HepG2 (cell line): ENCODE results near the gene TSGA10. TPM values are rescaled to one million over a fixed set of nuclear protein-coding genes. Genes with fewer than 3 reads are reported as not detected.

Experiments
- ATAC-seq: fragments of 200-7000 bp; cut with Tn5 transposase; 3 replicates; pipeline ENCODE4 v1.9.1; 2020; ENCODE audit warnings: mild to moderate bottlenecking, moderate library complexity
- BruUV-seq: library from RNA; stranded (reverse); fragments of 400-500 nt; replicated peaks from 2 replicates; lab custom pipeline; 2021; lab: Mats Ljungman, UMichigan
- CTCF ChIA-PET: fragments of 300-600 bp; formaldehyde crosslinking; extraction: SDS; loops from one replicate; lab custom pipeline; 2021; ENCODE audit warnings: low total read pairs, inconsistent platforms, low intra/inter-chr PET ratio; lab: Yijun Ruan, JAX
- POLR2A ChIA-PET: fragments of 350-600 bp; sonication (Branson Sonifier 250); formaldehyde crosslinking; loops from one replicate; lab custom pipeline; 2020; ENCODE audit warnings: antibody characterized with exemption, inconsistent platforms; lab: Yijun Ruan, JAX
- DNase-seq: peaks from one replicate; pipeline ENCODE4 v3.0.0-alpha.2; 2015; ENCODE audit warnings: low spot score
- FAIRE-seq: peaks from 3 replicates; lab custom pipeline; 2011; peaks lifted over from hg19 to GRCh38; lab: Jason Lieb, UNC
- H2AFZ ChIP-seq: one replicate; pipeline ENCODE4 v1.6.1; 2011; ENCODE audit warnings: low read length, inconsistent platforms
- H3K27ac ChIP-seq: fragments of 300-600 bp; 3 replicates; pipeline ENCODE4 v1.8.0; 2011; ENCODE audit warnings: mixed run types, mild to moderate bottlenecking, mixed read lengths, low read length, inconsistent platforms; ENCODE audit not compliant: insufficient read depth; ENCODE audit errors: extremely low read length
- H3K27me3 ChIP-seq, 2 experiments: fragments of 200-600 bp in 1 of 2; 2 replicates in 1 of 2; 3 replicates in 1 of 2; pipeline versions ENCODE4 v1.6.0 to v1.8.0; 2011; ENCODE audit warnings: low read length in 2 of 2, mild to moderate bottlenecking in 2 of 2, moderate library complexity in 2 of 2, inconsistent platforms in 1 of 2; ENCODE audit not compliant: insufficient read depth in 2 of 2, control insufficient read depth in 1 of 2
- H3K36me3 ChIP-seq, 2 experiments: fragments of 200-600 bp in 1 of 2; replicated peaks in 1 of 2; 2 replicates in 1 of 2; 3 replicates in 1 of 2; pipeline versions ENCODE4 v1.5.1 to v1.8.0; 2011; ENCODE audit warnings: low read length in 2 of 2, inconsistent platforms in 1 of 2; ENCODE audit not compliant: insufficient read depth in 2 of 2, control insufficient read depth in 1 of 2
- H3K4me1 ChIP-seq: 2 replicates; pipeline ENCODE4 v1.5.1; 2012; ENCODE audit warnings: low read length, inconsistent platforms; ENCODE audit not compliant: insufficient read depth
- H3K4me2 ChIP-seq: 2 replicates; pipeline ENCODE4 v1.6.0; 2011; ENCODE audit warnings: low read depth, low read length, inconsistent platforms
- H3K4me3 ChIP-seq, 3 experiments: fragments of 200-600 bp in 1 of 3; sonication (generic), shearing (Covaris generic) in 1 of 3; replicated peaks in 1 of 3; 2 replicates each; pipeline ENCODE4 v1.5.1; 2011 to 2016; ENCODE audit warnings: low read length in 3 of 3, inconsistent platforms in 2 of 3, low read depth in 2 of 3, mild to moderate bottlenecking in 2 of 3, control low read depth in 1 of 3, mixed read lengths in 1 of 3; ENCODE audit not compliant: insufficient read depth in 1 of 3
- H3K79me2 ChIP-seq: one replicate; pipeline ENCODE4 v1.6.1; 2011; ENCODE audit warnings: low read length, inconsistent platforms; ENCODE audit not compliant: insufficient read depth
- H3K9ac ChIP-seq: 2 replicates; pipeline ENCODE4 v1.6.0; 2011; ENCODE audit warnings: mild to moderate bottlenecking, low read depth, low read length, inconsistent platforms; ENCODE audit not compliant: insufficient read depth
- H3K9me3 ChIP-seq: 2 replicates; pipeline ENCODE4 v1.5.1; 2012; ENCODE audit warnings: mild to moderate bottlenecking, low read length
- H4K20me1 ChIP-seq: 2 replicates; pipeline ENCODE4 v1.6.0; 2011; ENCODE audit warnings: inconsistent platforms, mild to moderate bottlenecking, low read length, moderate library complexity; ENCODE audit not compliant: insufficient read depth
- ARNTL ChIP-seq: sonication (generic); formaldehyde crosslinking; IDR thresholded peaks from 2 replicates; pipeline ENCODE4 v1.4.0; 2020; ENCODE audit warnings: mild to moderate bottlenecking, missing genetic modification reagents
- PTBP1 ChIP-seq: fragments of 200-400 bp; formaldehyde crosslinking; IDR thresholded peaks from 2 replicates; pipeline ENCODE4 v1.6.1; 2018; ENCODE audit warnings: low read length, low read depth; ENCODE audit not compliant: poor library complexity, severe bottlenecking
- ZBTB21 ChIP-seq: sonication (generic); formaldehyde crosslinking; IDR thresholded peaks from 2 replicates; pipeline ENCODE4 v1.4.0; 2020; ENCODE audit warnings: missing genetic modification reagents
- ZBTB38 ChIP-seq: sonication (generic); formaldehyde crosslinking; IDR thresholded peaks from 2 replicates; pipeline ENCODE4 v1.5.1; 2020; ENCODE audit warnings: mild to moderate bottlenecking, missing genetic modification reagents
- ZNF850 ChIP-seq: sonication (generic); formaldehyde crosslinking; conservative IDR thresholded peaks from 2 replicates; pipeline ENCODE4 v1.9.0; 2021; ENCODE audit warnings: mild to moderate bottlenecking, missing genetic modification reagents
- WGBS: methylation state at CpG from one replicate; pipeline ENCODE4 v1.1.6; 2017; ENCODE audit warnings: low lambda C conversion rate; 5-methylcytosine and 5-hydroxymethylcytosine counted together
- in situ Hi-C: cut with HindIII; loops from 2 replicates; pipeline ENCODE4 v1.10.0; 2017; ENCODE audit warnings: low pct_unique_long_range_greater_than_20kb; ENCODE audit not compliant: extremely low pct_ligation_motif_present
- intact Hi-C: fragments of 100-400 bp; cut with micrococcal nuclease; formaldehyde crosslinking; loops from one replicate; pipeline ENCODE4 v1.10.0; 2022; ENCODE audit not compliant: unreplicated experiment
- polyA plus RNA-seq, 8 experiments: library from polyadenylated mRNA; depleted of rRNA in 3 of 8; stranded (reverse) in 7 of 8; unstranded in 1 of 8; fragments of >200 nt; fragmentation: Illumina TruSeq in 4 of 8; extraction: Trizol in 4 of 8; gene quantifications; 2 replicates each; pipeline versions ENCODE4 v1.2.1 to v1.2.3, GENCODE V29; 2011 to 2016; ENCODE audit warnings: low read depth in 4 of 8, missing spikeins in 1 of 8, mixed read lengths in 1 of 8; ENCODE audit not compliant: insufficient read depth in 1 of 8
- total RNA-seq, 5 experiments: library from RNA; depleted of rRNA; stranded (reverse); fragments of >200 nt; fragmentation: Illumina TruSeq; extraction: Trizol; gene quantifications; 2 replicates each; pipeline ENCODE4 v1.2.3, GENCODE V29; 2016; ENCODE audit warnings: low read depth in 1 of 5
- TF ChIP-seq, protein P1 (sequence below): sonication (generic); formaldehyde crosslinking; IDR thresholded peaks from 2 replicates; pipeline ENCODE4; 2020; ENCODE audit warnings: missing genetic modification reagents, mild to moderate bottlenecking, borderline replicate concordance
- TF ChIP-seq, protein P2 (sequence below): sonication (generic); formaldehyde crosslinking; IDR thresholded peaks from 2 replicates; pipeline ENCODE4 v1.5.0; 2020; ENCODE audit warnings: missing genetic modification reagents, mild to moderate bottlenecking, borderline replicate concordance
- TF ChIP-seq, protein P3 (sequence below): sonication (generic); formaldehyde crosslinking; IDR thresholded peaks from 2 replicates; pipeline ENCODE4 v1.8.0; 2022; ENCODE audit warnings: mild to moderate bottlenecking, missing genetic modification reagents, moderate library complexity

TSGA10 gene
- total and polyA plus RNA-seq, 2 of the 13 experiments (the other 11 are each of a cell fraction or from before 2014, with no cell fraction given) = 4.7 to 13.1 TPM

DNA sequence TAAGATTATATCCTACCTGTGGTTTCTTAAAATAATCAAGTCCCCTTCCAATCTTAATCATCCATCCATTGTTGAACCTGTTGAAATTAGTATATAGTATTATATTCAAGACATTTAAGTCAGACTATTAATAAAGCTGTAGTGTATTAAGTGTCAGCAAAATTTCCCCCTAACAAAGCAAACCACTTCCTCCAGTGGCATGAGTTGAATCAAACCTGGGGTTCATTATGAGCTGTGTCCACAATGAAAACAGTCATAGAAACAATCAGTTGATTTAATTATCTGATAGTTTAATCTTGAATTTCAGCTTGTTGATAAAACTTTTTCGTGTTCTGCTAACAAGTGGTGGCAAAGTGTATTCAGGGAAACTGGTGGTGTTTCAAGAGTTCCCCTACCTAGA, 14.8 kb upstream of the TSGA10 start:
- BruUV-seq = no TSS peak
- Histone ChIP-seq H4K20me1 (no peaks in the 10 kb centered on the region), H3K4me3 (no peak overlapping the region), H3K9ac (no peak overlapping the region)
- WGBS = 84% methylated on average over 1 of the region's 1 CpG
- no peak for ATAC-seq
- TF ChIP-seq ARNTL (CRISPR knock-in tag) (no peak), ZBTB38 (CRISPR knock-in tag) (no peak), ZBTB21 (CRISPR knock-in tag) (no peak), PTBP1 (no peak), ZNF850 (CRISPR knock-in tag) (no peak)
- TF ChIP-seq, protein P1, sequence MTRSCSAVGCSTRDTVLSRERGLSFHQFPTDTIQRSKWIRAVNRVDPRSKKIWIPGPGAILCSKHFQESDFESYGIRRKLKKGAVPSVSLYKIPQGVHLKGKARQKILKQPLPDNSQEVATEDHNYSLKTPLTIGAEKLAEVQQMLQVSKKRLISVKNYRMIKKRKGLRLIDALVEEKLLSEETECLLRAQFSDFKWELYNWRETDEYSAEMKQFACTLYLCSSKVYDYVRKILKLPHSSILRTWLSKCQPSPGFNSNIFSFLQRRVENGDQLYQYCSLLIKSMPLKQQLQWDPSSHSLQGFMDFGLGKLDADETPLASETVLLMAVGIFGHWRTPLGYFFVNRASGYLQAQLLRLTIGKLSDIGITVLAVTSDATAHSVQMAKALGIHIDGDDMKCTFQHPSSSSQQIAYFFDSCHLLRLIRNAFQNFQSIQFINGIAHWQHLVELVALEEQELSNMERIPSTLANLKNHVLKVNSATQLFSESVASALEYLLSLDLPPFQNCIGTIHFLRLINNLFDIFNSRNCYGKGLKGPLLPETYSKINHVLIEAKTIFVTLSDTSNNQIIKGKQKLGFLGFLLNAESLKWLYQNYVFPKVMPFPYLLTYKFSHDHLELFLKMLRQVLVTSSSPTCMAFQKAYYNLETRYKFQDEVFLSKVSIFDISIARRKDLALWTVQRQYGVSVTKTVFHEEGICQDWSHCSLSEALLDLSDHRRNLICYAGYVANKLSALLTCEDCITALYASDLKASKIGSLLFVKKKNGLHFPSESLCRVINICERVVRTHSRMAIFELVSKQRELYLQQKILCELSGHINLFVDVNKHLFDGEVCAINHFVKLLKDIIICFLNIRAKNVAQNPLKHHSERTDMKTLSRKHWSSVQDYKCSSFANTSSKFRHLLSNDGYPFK (CRISPR knock-in tag) = no peak
- TF ChIP-seq, protein P2, sequence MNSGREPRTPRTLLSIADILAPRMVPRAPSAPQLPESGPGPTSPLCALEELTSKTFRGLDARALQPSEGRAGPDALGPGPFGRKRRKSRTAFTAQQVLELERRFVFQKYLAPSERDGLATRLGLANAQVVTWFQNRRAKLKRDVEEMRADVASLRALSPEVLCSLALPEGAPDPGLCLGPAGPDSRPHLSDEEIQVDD (CRISPR knock-in tag) = no peak
- TF ChIP-seq, protein P3, sequence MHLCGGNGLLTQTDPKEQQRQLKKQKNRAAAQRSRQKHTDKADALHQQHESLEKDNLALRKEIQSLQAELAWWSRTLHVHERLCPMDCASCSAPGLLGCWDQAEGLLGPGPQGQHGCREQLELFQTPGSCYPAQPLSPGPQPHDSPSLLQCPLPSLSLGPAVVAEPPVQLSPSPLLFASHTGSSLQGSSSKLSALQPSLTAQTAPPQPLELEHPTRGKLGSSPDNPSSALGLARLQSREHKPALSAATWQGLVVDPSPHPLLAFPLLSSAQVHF (CRISPR knock-in tag) = no peak
- TF ChIP-seq, all 625 proteins: peak for 0
- no peaks in the 10 kb centered on the region for H3K9me3 ChIP-seq
- DNase-seq (no peak), FAIRE-seq (no peak)
- POLR2A ChIA-PET = no interaction called here
- H2AFZ ChIP-seq = no peak overlapping the region
- CTCF ChIA-PET = no interaction called here
- intact Hi-C loops = no loop called here
- no peaks in the 10 kb centered on the region for H3K79me2 ChIP-seq
- H3K4me2 ChIP-seq = no peak overlapping the region
- H3K27ac ChIP-seq = no peak overlapping the region
- H3K36me3 ChIP-seq = peaks cover 11 to 39% of the 10 kb centered on the region in 2 experiments
- no peaks in the 10 kb centered on the region for H3K27me3 ChIP-seq
- no peaks in the 10 kb centered on the region for H3K4me1 ChIP-seq
- in situ Hi-C loops = no loop called here
